Lower leg skin (tissue), 4 donors: ENCODE results near the gene NOSTRIN. TPM values are rescaled to one million over a fixed set of nuclear protein-coding genes. Genes with fewer than 3 reads are reported as not detected.

ENCODE experiments used
- DNase-seq, 2 donors: peaks; one replicate each; pipeline ENCODE4 v3.0.0-alpha.2; 2019; ENCODE audit warnings: low spot score in 2 of 2
- H3K4me3 ChIP-seq: fragments of 200-600 bp; sonication (generic); 2 replicates; pipeline ENCODE4 v1.5.1; 2017; ENCODE audit warnings: mild to moderate bottlenecking, low read depth; ENCODE audit not compliant: poor library complexity, severe bottlenecking
- CTCF ChIP-seq, 3 donors: fragments of 450-650 bp; IDR thresholded peaks; one replicate each; pipeline ENCODE4 v1.5.1; 2016; ENCODE audit warnings: antibody characterized with exemption in 3 of 3, mild to moderate bottlenecking in 3 of 3, moderate library complexity in 2 of 3
- POLR2A ChIP-seq, 2 donors: fragments of 450-650 bp; IDR thresholded peaks; one replicate each; pipeline ENCODE4 v1.6.1; 2016 to 2017; ENCODE audit warnings: antibody characterized with exemption in 2 of 2, mild to moderate bottlenecking in 1 of 2, moderate library complexity in 1 of 2
- WGBS, 2 donors: methylation state at CpG; one replicate each; pipeline ENCODE4 v1.1.5; 2018; 5-methylcytosine and 5-hydroxymethylcytosine counted together
- intact Hi-C: fragments of 100-400 bp; cut with DNase I; formaldehyde crosslinking; loops from one replicate; pipeline ENCODE4 v1.15.0; 2023; ENCODE audit warnings: low total_unique reads
- total RNA-seq, 4 donors: library from RNA; depleted of rRNA; stranded (reverse); fragments of >200 nt; gene quantifications; one replicate each; pipeline ENCODE4 v1.1.0, GENCODE V29; 2016

NOSTRIN gene
- total RNA-seq, 4 donors from 2014 or later: 3.0 to 20.8 (median 11.0) TPM

- H3K4me3 ChIP-seq: no peak overlapping the region
- no peak for TF ChIP-seq POLR2A (IDR thresholded peaks at IDR 0.05)
- TF ChIP-seq CTCF (IDR thresholded peaks at IDR 0.05): no peak
- DNase-seq: no peak
- WGBS, 2 donors: 90 to 93% methylated on average over 2 of the region's 2 CpGs
- intact Hi-C loops: no loop called here
Measured at GRCh38 chr2:168903888-168904287, 101.5 kb downstream of the NOSTRIN start.

DNA sequence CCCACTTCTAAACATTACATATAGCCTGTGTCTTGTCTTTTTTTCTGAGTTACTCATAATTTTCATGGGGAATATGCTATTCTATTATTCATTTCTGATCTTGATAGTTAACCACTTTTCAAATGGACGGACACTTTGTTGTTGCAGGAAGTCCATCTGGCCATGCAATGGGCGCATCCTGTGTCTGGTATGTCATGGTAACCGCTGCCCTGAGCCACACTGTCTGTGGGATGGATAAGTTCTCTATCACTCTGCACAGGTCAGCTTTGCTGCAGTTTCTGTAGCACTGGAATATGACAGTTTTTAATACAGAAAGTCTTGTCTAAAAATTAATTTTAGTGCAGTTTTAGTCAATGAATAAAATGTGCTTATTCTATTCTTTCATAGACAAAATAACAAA, 101.9 kb downstream of the NOSTRIN start:
- no peak for TF ChIP-seq CTCF (IDR thresholded peaks at IDR 0.05)
- no peak for TF ChIP-seq POLR2A (IDR thresholded peaks at IDR 0.05)
- DNase-seq: no peak
- intact Hi-C loops: no loop called here
- no peak overlapping the region for H3K4me3 ChIP-seq
- WGBS, 2 donors: 91 to 92% methylated on average over 3 of the region's 3 CpGs

DNA sequence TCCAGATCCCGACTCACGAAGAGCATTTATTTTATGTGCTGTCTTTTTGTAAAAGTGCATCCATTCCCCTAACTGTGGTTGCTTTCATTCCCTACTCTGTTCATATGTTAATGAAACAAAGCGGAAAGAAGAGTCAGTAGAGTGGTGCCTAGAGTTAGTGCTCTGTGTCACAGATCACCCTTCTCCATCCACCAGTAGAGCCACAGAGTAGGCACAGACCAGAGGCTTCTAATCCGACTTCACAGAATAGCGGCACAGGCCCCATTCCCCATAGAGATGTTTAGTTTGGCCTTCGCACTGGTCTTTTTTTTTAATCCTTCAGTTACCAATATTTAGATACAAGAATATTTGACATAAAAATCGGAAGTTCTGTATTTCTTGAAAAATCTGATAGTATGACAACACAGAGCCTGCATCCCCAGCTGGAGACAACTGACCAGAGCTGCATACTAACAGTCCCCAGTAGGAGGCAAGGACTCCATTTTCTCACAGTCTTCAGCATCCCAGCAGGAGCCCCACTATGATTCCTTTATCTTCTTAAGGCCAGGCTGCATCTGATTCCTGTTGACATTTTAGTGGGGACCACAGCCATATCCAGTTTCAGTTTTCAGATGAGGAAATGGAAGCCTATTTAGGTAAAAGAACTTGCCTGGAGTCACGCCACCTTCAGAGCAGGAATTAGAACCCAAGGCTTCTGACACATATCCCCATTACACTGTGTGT, 105.7 kb downstream of the NOSTRIN start:
- H3K4me3 ChIP-seq: no peak overlapping the region
- TF ChIP-seq CTCF (IDR thresholded peaks at IDR 0.05) (no peak), POLR2A (IDR thresholded peaks at IDR 0.05) (no peak)
- intact Hi-C loops: no loop called here
- 92 to 93% methylated on average over 8 of the region's 8 CpGs for WGBS, 2 donors
- DNase-seq: no peak

GRCh38 chr2:168910330-168910729, 107.9 kb downstream of the NOSTRIN start:
- H3K4me3 ChIP-seq: no peak overlapping the region
- intact Hi-C loops: no loop called here
- TF ChIP-seq POLR2A (IDR thresholded peaks at IDR 0.05) (no peak), CTCF (IDR thresholded peaks at IDR 0.05) (no peak)
- no peak for DNase-seq
- 48 to 65% methylated on average over 5 of the region's 5 CpGs for WGBS, 2 donors

- TF ChIP-seq CTCF (IDR thresholded peaks at IDR 0.05) (no peak), POLR2A (IDR thresholded peaks at IDR 0.05) (no peak)
- H3K4me3 ChIP-seq: no peak overlapping the region
- intact Hi-C loops: no loop called here
- WGBS, 2 donors: 46 to 56% methylated on average over 6 of the region's 6 CpGs
- DNase-seq: no peak
Measured at GRCh38 chr2:168912466-168912865, 110.0 kb downstream of the NOSTRIN start.

DNA sequence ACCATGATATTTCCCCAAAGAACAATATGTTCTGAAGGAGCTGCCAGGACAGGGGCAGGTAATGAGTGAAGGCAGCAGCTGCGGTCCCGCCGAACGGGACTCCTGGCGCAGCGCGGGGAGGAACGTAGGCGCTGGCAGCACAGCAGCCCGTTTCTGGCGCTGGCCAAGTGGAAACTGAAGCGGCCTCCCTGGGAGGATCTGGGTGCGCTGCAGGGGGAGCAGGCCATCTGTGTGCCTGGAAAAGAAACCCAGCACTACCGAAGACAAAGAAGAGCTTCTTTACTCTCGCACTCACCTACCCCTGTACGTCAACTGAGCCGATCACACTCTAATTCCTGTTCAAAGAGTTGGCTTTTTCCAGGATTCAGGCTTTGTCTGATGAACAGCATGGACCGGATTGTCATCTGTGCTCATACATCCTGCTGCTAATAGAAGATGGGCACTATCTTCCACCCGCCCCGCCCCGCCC, 110.5 kb downstream of the NOSTRIN start:
- WGBS, 2 donors: 39 to 47% methylated on average over 21 of the region's 21 CpGs
- TF ChIP-seq POLR2A (IDR thresholded peaks at IDR 0.05) (no peak), CTCF (IDR thresholded peaks at IDR 0.05) (no peak)
- intact Hi-C loops: no loop called here
- no peak overlapping the region for H3K4me3 ChIP-seq
- DNase-seq: no peak
